HepG2 (cell line): ENCODE results near the gene LTB4R. TPM values are rescaled to one million over a fixed set of nuclear protein-coding genes. Genes with fewer than 3 reads are reported as not detected.
A peak's percentile ranks its signal among the peaks of the same experiment; 100 is the strongest.

Experiments
- ATAC-seq: fragments of 200-7000 bp; cut with Tn5 transposase; 3 replicates; pipeline ENCODE4 v1.9.1; 2020; ENCODE audit warnings: mild to moderate bottlenecking, moderate library complexity
- BruUV-seq: library from RNA; stranded (reverse); fragments of 400-500 nt; replicated peaks from 2 replicates; lab custom pipeline; 2021; lab: Mats Ljungman, UMichigan
- CTCF ChIA-PET: fragments of 300-600 bp; formaldehyde crosslinking; extraction: SDS; loops from one replicate; lab custom pipeline; 2021; ENCODE audit warnings: low total read pairs, inconsistent platforms, low intra/inter-chr PET ratio; lab: Yijun Ruan, JAX
- POLR2A ChIA-PET: fragments of 350-600 bp; sonication (Branson Sonifier 250); formaldehyde crosslinking; loops from one replicate; lab custom pipeline; 2020; ENCODE audit warnings: antibody characterized with exemption, inconsistent platforms; lab: Yijun Ruan, JAX
- DNase-seq: peaks from one replicate; pipeline ENCODE4 v3.0.0-alpha.2; 2015; ENCODE audit warnings: low spot score
- FAIRE-seq: peaks from 3 replicates; lab custom pipeline; 2011; peaks lifted over from hg19 to GRCh38; lab: Jason Lieb, UNC
- H2AFZ ChIP-seq: one replicate; pipeline ENCODE4 v1.6.1; 2011; ENCODE audit warnings: low read length, inconsistent platforms
- H3K27ac ChIP-seq: fragments of 300-600 bp; 3 replicates; pipeline ENCODE4 v1.8.0; 2011; ENCODE audit warnings: mixed run types, mild to moderate bottlenecking, mixed read lengths, low read length, inconsistent platforms; ENCODE audit not compliant: insufficient read depth; ENCODE audit errors: extremely low read length
- H3K27me3 ChIP-seq, 2 experiments: fragments of 200-600 bp in 1 of 2; 2 replicates in 1 of 2; 3 replicates in 1 of 2; pipeline versions ENCODE4 v1.6.0 to v1.8.0; 2011; ENCODE audit warnings: low read length in 2 of 2, mild to moderate bottlenecking in 2 of 2, moderate library complexity in 2 of 2, inconsistent platforms in 1 of 2; ENCODE audit not compliant: insufficient read depth in 2 of 2, control insufficient read depth in 1 of 2
- H3K36me3 ChIP-seq, 2 experiments: fragments of 200-600 bp in 1 of 2; replicated peaks in 1 of 2; 2 replicates in 1 of 2; 3 replicates in 1 of 2; pipeline versions ENCODE4 v1.5.1 to v1.8.0; 2011; ENCODE audit warnings: low read length in 2 of 2, inconsistent platforms in 1 of 2; ENCODE audit not compliant: insufficient read depth in 2 of 2, control insufficient read depth in 1 of 2
- H3K4me1 ChIP-seq: 2 replicates; pipeline ENCODE4 v1.5.1; 2012; ENCODE audit warnings: low read length, inconsistent platforms; ENCODE audit not compliant: insufficient read depth
- H3K4me2 ChIP-seq: 2 replicates; pipeline ENCODE4 v1.6.0; 2011; ENCODE audit warnings: low read depth, low read length, inconsistent platforms
- H3K4me3 ChIP-seq, 3 experiments: fragments of 200-600 bp in 1 of 3; sonication (generic), shearing (Covaris generic) in 1 of 3; replicated peaks in 1 of 3; 2 replicates each; pipeline ENCODE4 v1.5.1; 2011 to 2016; ENCODE audit warnings: low read length in 3 of 3, inconsistent platforms in 2 of 3, low read depth in 2 of 3, mild to moderate bottlenecking in 2 of 3, control low read depth in 1 of 3, mixed read lengths in 1 of 3; ENCODE audit not compliant: insufficient read depth in 1 of 3
- H3K79me2 ChIP-seq: one replicate; pipeline ENCODE4 v1.6.1; 2011; ENCODE audit warnings: low read length, inconsistent platforms; ENCODE audit not compliant: insufficient read depth
- H3K9ac ChIP-seq: 2 replicates; pipeline ENCODE4 v1.6.0; 2011; ENCODE audit warnings: mild to moderate bottlenecking, low read depth, low read length, inconsistent platforms; ENCODE audit not compliant: insufficient read depth
- H3K9me3 ChIP-seq: 2 replicates; pipeline ENCODE4 v1.5.1; 2012; ENCODE audit warnings: mild to moderate bottlenecking, low read length
- H4K20me1 ChIP-seq: 2 replicates; pipeline ENCODE4 v1.6.0; 2011; ENCODE audit warnings: inconsistent platforms, mild to moderate bottlenecking, low read length, moderate library complexity; ENCODE audit not compliant: insufficient read depth
- ESRRA ChIP-seq: sonication (generic); formaldehyde crosslinking; IDR thresholded peaks from 2 replicates; pipeline ENCODE4 v1.5.1; 2020; ENCODE audit warnings: mild to moderate bottlenecking, low read depth, missing genetic modification reagents
- KDM5B ChIP-seq: sonication (generic); formaldehyde crosslinking; IDR thresholded peaks from 2 replicates; pipeline ENCODE4 v1.4.0; 2020; ENCODE audit warnings: missing genetic modification reagents, mild to moderate bottlenecking, borderline replicate concordance
- NBN ChIP-seq: fragments of 450-650 bp; conservative IDR thresholded peaks from 2 replicates; pipeline ENCODE4 v1.6.1; 2017
- NFE2L2 ChIP-seq: fragments of 150-350 bp; IDR thresholded peaks from 2 replicates; pipeline ENCODE4 v1.6.1; 2014; ENCODE audit warnings: low read length
- NKX3-1 ChIP-seq: sonication (generic); formaldehyde crosslinking; IDR thresholded peaks from 2 replicates; pipeline ENCODE4 v1.5.0; 2020; ENCODE audit warnings: missing genetic modification reagents
- POGZ ChIP-seq: sonication (generic); formaldehyde crosslinking; IDR thresholded peaks from 2 replicates; pipeline ENCODE4 v1.4.0; 2020; ENCODE audit warnings: mild to moderate bottlenecking, missing genetic modification reagents
- POLR2AphosphoS5 ChIP-seq: IDR thresholded peaks from 2 replicates; pipeline ENCODE4 v1.6.1; 2012; ENCODE audit warnings: low read depth, low read length
- SCMH1 ChIP-seq: sonication (generic); formaldehyde crosslinking; IDR thresholded peaks from 2 replicates; pipeline ENCODE4 v1.9.0; 2021; ENCODE audit warnings: missing genetic modification reagents, mild to moderate bottlenecking, borderline replicate concordance
- ZBTB44 ChIP-seq: sonication (generic); formaldehyde crosslinking; IDR thresholded peaks from 2 replicates; pipeline ENCODE4 v1.4.0; 2020; ENCODE audit warnings: missing genetic modification reagents
- ZFP1 ChIP-seq: IDR thresholded peaks from 2 replicates; pipeline ENCODE4 v1.6.1; 2016
- ZMAT5 ChIP-seq: sonication (generic); formaldehyde crosslinking; IDR thresholded peaks from 2 replicates; pipeline ENCODE4 v1.5.0; 2020; ENCODE audit warnings: mild to moderate bottlenecking, low read depth, missing genetic modification reagents, borderline replicate concordance
- ZNF235 ChIP-seq: sonication (generic); formaldehyde crosslinking; IDR thresholded peaks from 2 replicates; pipeline ENCODE4 v1.8.1; 2023; ENCODE audit warnings: mild to moderate bottlenecking, missing genetic modification reagents, borderline replicate concordance
- ZNF253 ChIP-seq: sonication (generic); formaldehyde crosslinking; IDR thresholded peaks from 2 replicates; pipeline ENCODE4 v1.8.0; 2022; ENCODE audit warnings: mild to moderate bottlenecking, missing genetic modification reagents, borderline replicate concordance
- ZNF616 ChIP-seq: sonication (generic); formaldehyde crosslinking; IDR thresholded peaks from 2 replicates; pipeline ENCODE4 v1.5.0; 2020; ENCODE audit warnings: low read depth, mild to moderate bottlenecking, missing genetic modification reagents
- ZNF792 ChIP-seq: IDR thresholded peaks from 2 replicates; pipeline ENCODE4 v1.6.1; 2016
- WGBS: methylation state at CpG from one replicate; pipeline ENCODE4 v1.1.6; 2017; ENCODE audit warnings: low lambda C conversion rate; 5-methylcytosine and 5-hydroxymethylcytosine counted together
- in situ Hi-C: cut with HindIII; loops from 2 replicates; pipeline ENCODE4 v1.10.0; 2017; ENCODE audit warnings: low pct_unique_long_range_greater_than_20kb; ENCODE audit not compliant: extremely low pct_ligation_motif_present
- intact Hi-C: fragments of 100-400 bp; cut with micrococcal nuclease; formaldehyde crosslinking; loops from one replicate; pipeline ENCODE4 v1.10.0; 2022; ENCODE audit not compliant: unreplicated experiment
- polyA plus RNA-seq, 8 experiments: library from polyadenylated mRNA; depleted of rRNA in 3 of 8; stranded (reverse) in 7 of 8; unstranded in 1 of 8; fragments of >200 nt; fragmentation: Illumina TruSeq in 4 of 8; extraction: Trizol in 4 of 8; gene quantifications; 2 replicates each; pipeline versions ENCODE4 v1.2.1 to v1.2.3, GENCODE V29; 2011 to 2016; ENCODE audit warnings: low read depth in 4 of 8, missing spikeins in 1 of 8, mixed read lengths in 1 of 8; ENCODE audit not compliant: insufficient read depth in 1 of 8
- total RNA-seq, 5 experiments: library from RNA; depleted of rRNA; stranded (reverse); fragments of >200 nt; fragmentation: Illumina TruSeq; extraction: Trizol; gene quantifications; 2 replicates each; pipeline ENCODE4 v1.2.3, GENCODE V29; 2016; ENCODE audit warnings: low read depth in 1 of 5

Gene LTB4R
- total and polyA plus RNA-seq, 2 of the 13 experiments (the other 11 are each of a cell fraction or from before 2014, with no cell fraction given): 3.2 to 8.2 TPM

GRCh38 chr14:24360281-24360680 is 49.0 kb downstream of the LTB4R start:
- CTCF ChIA-PET: no interaction called here
- H3K79me2 ChIP-seq: no peaks in the 10 kb centered on the region
- no peaks in the 10 kb centered on the region for H4K20me1 ChIP-seq
- no peaks in the 10 kb centered on the region for H3K9me3 ChIP-seq
- FAIRE-seq (no peak), ATAC-seq (no peak), DNase-seq (no peak)
- peaks cover 0 to 3% of the 10 kb centered on the region in 2 experiments; a peak in 1 of 5 replicates for H3K27me3 ChIP-seq
- BruUV-seq: no TSS peak
- no peak overlapping the region for H3K4me2 ChIP-seq
- WGBS: 38% methylated on average over 3 of the region's 3 CpGs
- in situ Hi-C loops: no loop called here
- H2AFZ ChIP-seq: no peak overlapping the region
- H3K9ac ChIP-seq: no peak overlapping the region
- H3K4me3 ChIP-seq: no peak overlapping the region
- POLR2A ChIA-PET: interaction anchor here (1.5 to 3.1 kb wide), 2 partner anchors 14 to 69 kb away, joined by 3 to 9 read pairs; partner anchors contain the start of genes CBLN3 and KHNYN
- H3K36me3 ChIP-seq: no peaks in the 10 kb centered on the region
- TF ChIP-seq ZNF792 (CRISPR knock-in tag) (peak; percentile 97), ZNF616 (CRISPR knock-in tag) (no peak)
- H3K4me1 ChIP-seq: peaks cover 3% of the 10 kb centered on the region; the same call in 1 of the 2 replicates
- H3K27ac ChIP-seq: no peak overlapping the region
- intact Hi-C loops: no loop called here

GRCh38 chr14:24361326-24361725 is 50.0 kb downstream of the LTB4R start:
- in situ Hi-C loops: no loop called here
- H3K9me3 ChIP-seq: no peaks in the 10 kb centered on the region

More at GRCh38 chr14:24361326-24361725, 50.0 kb downstream of the LTB4R start:
- TF ChIP-seq SCMH1 (CRISPR knock-in tag) (no peak), POLR2AphosphoS5 (no peak), ZNF253 (CRISPR knock-in tag) (no peak), POGZ (no peak), ESRRA (CRISPR knock-in tag) (no peak), NFE2L2 (no peak), ZFP1 (no peak), ZMAT5 (no peak), ZBTB44 (CRISPR knock-in tag) (no peak), NKX3-1 (CRISPR knock-in tag) (no peak), NBN (no peak), KDM5B (CRISPR knock-in tag) (no peak), ZNF235 (no peak)
- Histone ChIP-seq H3K27ac (no peak overlapping the region), H3K27me3 (peaks cover 4 to 5% of the 10 kb centered on the region in 2 experiments; a peak in 4 of 5 replicates), H3K36me3 (no peaks in the 10 kb centered on the region), H3K79me2 (no peaks in the 10 kb centered on the region), H3K4me3 (no peak overlapping the region), H2AFZ (no peak overlapping the region), H3K9ac (no peak overlapping the region), H4K20me1 (no peaks in the 10 kb centered on the region), H3K4me1 (peaks cover 13% of the 10 kb centered on the region), H3K4me2 (no peak overlapping the region)
- intact Hi-C loops: no loop called here
- POLR2A ChIA-PET: interaction anchor here (1.5 to 3.1 kb wide), 4 partner anchors 16 to 81 kb away, joined by 3 to 14 read pairs (median 8); partner anchors contain the start of genes CBLN3 and KHNYN
- ATAC-seq: no peak
- 46% methylated on average over 2 of the region's 2 CpGs for WGBS
- CTCF ChIA-PET: interaction anchor here (7.9 kb wide), 1 partner anchor 72 kb away, joined by 295 read pairs; the partner anchor contains the start of genes CBLN3 and KHNYN
- BruUV-seq: no TSS peak
- FAIRE-seq: no peak
- no peak for DNase-seq
